SIG-M5 treated with dmso at 0.1 percent for 504 hours (cell line): ENCODE measurements around the gene SH3GL2.
A peak's percentile ranks its signal among the peaks of the same experiment; 100 is the strongest.
"Not testable (repeated sequence)": the region's sequence is repeated elsewhere in the genome, so short reads cannot be mapped to it uniquely, and the experiment has no call there.

ENCODE experiments used
- DNase-seq: peaks from one replicate; lab custom pipeline; 2025; ENCODE audit not compliant: unreplicated experiment; lab: John Stamatoyannopoulos, UW

SH3GL2 gene

DNA sequence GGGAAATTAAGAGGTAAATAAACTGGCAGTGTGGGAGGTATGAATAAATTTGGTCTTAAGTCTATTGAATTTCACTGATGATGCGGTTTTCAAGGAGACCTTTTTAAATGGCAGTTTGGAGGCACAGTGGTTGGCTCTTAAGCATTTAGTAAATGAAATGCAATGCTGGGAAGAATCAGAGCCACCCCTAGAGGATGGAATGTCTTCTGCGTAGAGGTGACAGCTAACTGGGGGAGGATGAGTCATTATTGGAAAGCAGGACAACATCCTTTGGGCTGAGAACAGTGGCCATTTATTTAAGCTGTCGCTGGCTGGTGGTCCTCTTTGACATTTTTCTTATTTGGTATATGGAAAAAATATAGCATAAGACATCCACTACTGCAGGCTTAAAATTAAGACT, 163.2 kb downstream of the SH3GL2 start:
- no peak for DNase-seq

- no peak for DNase-seq
Observed at GRCh38 chr9:17744786-17745185, 165.9 kb downstream of the SH3GL2 start.

- DNase-seq = no peak
Observed at GRCh38 chr9:17750269-17750668, 171.4 kb downstream of the SH3GL2 start.

- no peak for DNase-seq
Observed at GRCh38 chr9:17751486-17751885, 172.6 kb downstream of the SH3GL2 start.

GRCh38 chr9:17752021-17752420, 173.2 kb downstream of the SH3GL2 start:
- DNase-seq = no peak

DNA sequence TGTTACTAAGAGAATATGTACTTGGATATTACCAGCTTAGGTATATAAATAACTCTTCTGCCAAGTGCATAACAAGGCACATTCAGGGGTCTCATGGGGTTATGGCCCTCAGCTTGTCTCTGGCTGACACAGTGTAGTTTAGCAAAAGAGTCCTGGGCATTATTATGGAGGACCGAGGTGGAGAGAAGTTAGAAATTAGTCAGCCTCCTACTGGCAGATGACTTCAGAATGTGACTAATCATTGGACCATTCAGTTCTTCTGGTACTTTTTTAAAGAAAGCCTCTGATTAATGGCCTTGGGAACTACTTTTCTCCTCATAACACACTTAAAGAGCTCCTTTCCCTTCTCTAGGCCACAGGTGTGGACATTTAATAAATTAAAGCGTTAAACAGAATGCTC, 178.9 kb downstream of the SH3GL2 start:
- DNase-seq = no peak

- DNase-seq = no peak
Observed at GRCh38 chr9:17760250-17760649, 181.4 kb downstream of the SH3GL2 start.

DNA sequence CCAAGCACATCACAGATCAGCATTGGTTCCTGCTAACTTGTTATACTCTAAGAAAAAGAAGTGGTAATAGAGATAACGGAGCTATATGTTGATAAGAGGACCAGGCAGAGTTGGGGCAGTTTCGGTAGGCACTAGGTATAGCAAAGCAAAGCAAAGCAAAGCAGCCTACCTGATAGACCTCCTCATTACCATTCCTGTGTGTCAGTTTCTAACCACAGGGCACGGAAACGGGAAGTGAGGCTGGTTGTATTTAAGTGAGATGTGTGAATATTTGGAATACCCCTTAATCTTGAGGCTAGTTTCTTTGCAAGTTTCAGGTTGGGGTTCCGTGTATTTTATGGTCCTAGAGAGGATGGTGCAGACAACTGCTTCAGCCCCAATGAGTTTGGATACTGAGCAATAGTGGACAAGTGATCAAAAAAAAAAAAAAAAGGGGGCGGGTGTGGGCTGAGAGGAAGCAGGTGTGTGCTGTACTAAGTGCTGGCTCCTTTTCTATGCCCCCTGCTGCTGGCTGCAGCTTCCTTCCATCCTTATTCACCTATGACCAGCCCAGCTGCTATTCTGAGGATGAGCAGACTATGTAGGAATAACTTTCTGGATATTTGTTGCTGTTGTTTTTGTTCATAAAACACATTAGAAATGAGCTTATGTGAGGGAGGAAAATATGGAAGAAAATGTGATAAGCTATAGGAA, 183.3 kb downstream of the SH3GL2 start:
- DNase-seq = no peak

DNA sequence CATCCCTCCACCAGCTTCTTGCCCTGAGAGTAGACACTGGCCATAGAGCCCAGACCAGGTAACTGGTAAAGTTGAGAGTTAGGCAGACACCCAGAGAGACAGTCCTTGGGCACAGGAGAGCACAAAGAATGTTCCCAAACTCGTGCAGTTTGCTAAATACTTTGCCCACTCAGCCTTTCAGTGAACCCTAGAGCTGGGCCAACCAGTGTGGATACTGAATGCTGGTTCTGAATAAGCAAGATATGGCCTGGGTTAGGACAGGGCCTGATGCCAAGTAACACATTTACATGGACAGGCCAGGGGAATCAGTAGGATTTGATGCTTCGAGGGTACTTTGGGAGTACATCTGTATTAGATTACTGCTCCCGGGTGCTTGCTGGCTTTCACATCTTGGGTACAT, 185.4 kb downstream of the SH3GL2 start:
- DNase-seq = no peak

DNA sequence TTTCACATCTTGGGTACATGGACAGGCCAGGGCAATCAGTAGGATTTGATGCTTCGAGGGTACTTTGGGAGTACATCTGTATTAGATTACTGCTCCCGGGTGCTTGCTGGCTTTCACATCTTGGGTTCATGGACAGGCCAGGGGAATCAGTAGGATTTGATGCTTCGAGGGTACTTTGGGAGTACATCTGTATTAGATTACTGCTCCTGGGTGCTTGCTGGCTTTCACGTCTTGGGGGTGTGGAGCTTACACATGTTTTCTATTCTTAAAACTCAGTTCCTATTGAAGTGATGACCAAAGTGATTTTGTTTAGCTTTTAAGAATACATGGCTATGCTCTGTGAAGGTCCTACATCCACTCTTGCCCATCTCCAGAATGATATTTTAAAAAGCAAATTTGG, 186.3 kb downstream of the SH3GL2 start:
- DNase-seq = not testable (repeated sequence)

GRCh38 chr9:17772223-17772622, 193.4 kb downstream of the SH3GL2 start:
- DNase-seq = no peak

GRCh38 chr9:17775656-17776055, 196.8 kb downstream of the SH3GL2 start:
- DNase-seq = no peak

GRCh38 chr9:17776735-17777134, 197.9 kb downstream of the SH3GL2 start:
- DNase-seq = no peak

- no peak for DNase-seq
Observed at GRCh38 chr9:17777465-17777864, 198.6 kb downstream of the SH3GL2 start.

- DNase-seq = no peak
Observed at GRCh38 chr9:17782430-17783149, 203.7 kb downstream of the SH3GL2 start.

- no peak for DNase-seq
Observed at GRCh38 chr9:17783227-17783626, 204.4 kb downstream of the SH3GL2 start.

- DNase-seq = no peak
Observed at GRCh38 chr9:17789316-17789715, 210.4 kb downstream of the SH3GL2 start.

DNA sequence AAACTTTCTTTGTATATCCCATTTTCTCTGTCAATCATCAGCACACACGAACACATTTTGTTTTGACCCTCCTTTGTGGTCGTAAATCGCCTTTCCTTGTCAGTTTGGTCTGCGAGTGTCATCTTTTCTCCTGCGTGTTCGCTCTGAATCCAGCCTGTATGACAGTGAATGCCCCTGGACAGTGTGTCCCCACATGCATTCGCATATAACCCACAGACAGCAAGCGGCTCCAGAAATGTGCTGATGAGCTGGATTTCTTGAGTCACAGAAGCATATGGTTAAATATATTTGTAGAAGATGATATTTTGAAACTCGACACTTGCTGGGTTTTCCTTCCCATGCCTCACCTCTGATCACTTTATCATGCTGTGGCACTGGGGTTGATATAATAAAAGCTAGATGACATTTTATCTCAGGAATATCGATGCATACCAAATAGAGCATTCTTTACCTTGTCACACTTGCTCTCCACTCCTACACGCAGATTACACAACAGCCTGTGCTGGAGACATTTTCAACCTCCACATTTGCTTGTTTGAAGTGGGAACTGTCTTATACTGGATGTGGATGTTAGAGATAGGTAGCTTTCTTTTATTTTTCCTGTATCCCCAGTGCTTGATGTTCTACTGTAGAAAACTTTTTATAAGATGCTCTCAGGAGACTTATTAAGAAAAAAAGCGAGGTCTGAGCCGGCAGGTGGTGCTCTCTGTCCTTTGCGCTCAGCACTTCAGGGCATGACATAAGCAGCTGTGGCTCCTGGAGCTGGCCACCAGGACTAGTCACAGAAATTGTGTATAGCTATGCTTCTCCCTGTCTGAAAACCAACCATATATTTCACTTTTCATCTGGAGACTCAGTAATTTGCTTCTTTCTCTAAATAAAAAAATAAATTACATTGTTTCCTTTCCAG, 215.1 kb downstream of the SH3GL2 start:
- DNase-seq = peak; percentile 9

DNA sequence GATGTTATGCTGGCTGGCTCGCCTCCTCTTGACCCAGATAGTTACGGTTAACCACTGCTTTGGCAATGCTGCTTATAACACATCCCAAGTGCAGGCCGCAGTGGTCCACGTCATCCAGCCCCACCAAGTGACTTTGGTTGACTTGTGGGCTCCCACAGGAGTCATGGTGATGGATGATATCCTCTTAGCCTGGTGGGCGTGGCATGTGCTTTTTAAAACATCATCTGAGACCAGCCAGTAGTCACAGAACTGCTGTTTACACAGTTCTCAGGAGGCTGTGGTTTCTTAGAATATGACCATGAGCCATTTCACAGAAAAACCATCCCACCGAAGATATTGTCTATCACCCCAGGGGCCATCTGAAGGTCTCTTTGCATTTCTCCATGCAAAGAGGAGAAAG, 216.9 kb downstream of the SH3GL2 start:
- DNase-seq = no peak

- no peak for DNase-seq
Observed at GRCh38 chr9:17799369-17799768, 220.5 kb downstream of the SH3GL2 start.

DNA sequence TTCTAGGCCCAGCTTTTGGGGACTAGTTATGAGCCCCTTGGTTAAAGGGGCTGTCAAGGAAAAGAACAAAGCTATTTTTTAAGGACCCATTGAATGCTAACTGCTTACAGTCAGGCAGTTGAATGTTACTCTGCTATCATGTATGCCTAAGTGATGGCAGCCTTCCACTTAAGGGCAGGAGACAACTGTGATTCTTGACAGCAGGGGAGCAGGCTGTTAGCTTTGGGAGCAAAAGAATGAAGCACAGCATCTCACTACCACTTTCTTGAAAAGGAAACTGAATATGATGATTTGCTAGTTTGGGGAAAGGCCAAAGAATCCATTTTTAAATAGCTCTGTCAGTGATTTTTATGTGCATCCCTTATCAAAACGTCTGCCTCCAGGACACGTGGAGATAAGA, 221.6 kb downstream of the SH3GL2 start:
- no peak for DNase-seq
